ENCODE data around the gene TTC9C. TPM values are rescaled to one million over a fixed set of nuclear protein-coding genes. Genes with fewer than 3 reads are reported as not detected.

The TTC9C gene, protein sequence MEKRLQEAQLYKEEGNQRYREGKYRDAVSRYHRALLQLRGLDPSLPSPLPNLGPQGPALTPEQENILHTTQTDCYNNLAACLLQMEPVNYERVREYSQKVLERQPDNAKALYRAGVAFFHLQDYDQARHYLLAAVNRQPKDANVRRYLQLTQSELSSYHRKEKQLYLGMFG
- total RNA-seq (29.5 TPM), polyA plus RNA-seq (ENCODE audit: insufficient read depth in 1 of 8, insufficient read length in 8 of 8, low replicate concordance in 1 of 8) (10 to 100 TPM; 27.1 to 35.4 (median 29.3) TPM)
- long read RNA-seq, donor 1, partial matches to known transcripts = 0 of 6 reads
- long read RNA-seq, donor 1, other reads (novel, unspliced or antisense) = 0 of 6 reads
- long read RNA-seq, donor 2, partial matches to known transcripts = 0 of 4 reads
- long read RNA-seq, donor 2, other reads (novel, unspliced or antisense) = 0 of 4 reads
- long read RNA-seq, donor 3, transcript TTC9C-202 (3 exons, 1,080 nt) = major isoform, 6 of 19 reads
- long read RNA-seq, donor 3, partial matches to known transcripts = 7 of 19 reads
- long read RNA-seq, donor 3, other reads (novel, unspliced or antisense) = 0 of 19 reads
- long read RNA-seq, donor 4, transcript TTC9C-206 (1 exons, 346 nt) = major isoform, 8 of 16 reads
- long read RNA-seq, donor 4, transcript TTC9C-202 (3 exons, 1,080 nt) = minor isoform, 7 of 16 reads
- long read RNA-seq, donor 4, partial matches to known transcripts = 0 of 16 reads
- long read RNA-seq, donor 4, other reads (novel, unspliced or antisense) = 0 of 16 reads
- long read RNA-seq, donor 5, transcript TTC9C-205 (4 exons, 858 nt) = minor isoform, 6 of 35 reads
- long read RNA-seq, donor 5, transcript TTC9C-202 (3 exons, 1,080 nt) = major isoform, 16 of 35 reads
- long read RNA-seq, donor 5, transcript TTC9C-206 (1 exons, 346 nt) = minor isoform, 8 of 35 reads
- long read RNA-seq, donor 5, partial matches to known transcripts = 5 of 35 reads
- long read RNA-seq, donor 5, other reads (novel, unspliced or antisense) = 0 of 35 reads
- long read RNA-seq, donor 6, transcript TTC9C-202 (3 exons, 1,080 nt) = major isoform, 9 of 24 reads
- long read RNA-seq, donor 6, transcript TTC9C-205 (4 exons, 858 nt) = minor isoform, 8 of 24 reads
- long read RNA-seq, donor 6, transcript TTC9C-206 (1 exons, 346 nt) = minor isoform, 6 of 24 reads
- long read RNA-seq, donor 6, partial matches to known transcripts = 0 of 24 reads
- long read RNA-seq, donor 6, other reads (novel, unspliced or antisense) = 0 of 24 reads
- long read RNA-seq, donor 7, transcript TTC9C-202 (3 exons, 1,080 nt) = major isoform, 13 of 27 reads
- long read RNA-seq, donor 7, transcript TTC9C-206 (1 exons, 346 nt) = minor isoform, 12 of 27 reads
- long read RNA-seq, donor 7, partial matches to known transcripts = 0 of 27 reads
- long read RNA-seq, donor 7, other reads (novel, unspliced or antisense) = 0 of 27 reads
- long read RNA-seq, donor 8, transcript TTC9C-206 (1 exons, 346 nt) = major isoform, 10 of 20 reads
- long read RNA-seq, donor 8, transcript TTC9C-202 (3 exons, 1,080 nt) = minor isoform, 7 of 20 reads
- long read RNA-seq, donor 8, partial matches to known transcripts = 0 of 20 reads
- long read RNA-seq, donor 8, other reads (novel, unspliced or antisense) = 0 of 20 reads
- long read RNA-seq, donor 9, transcript TTC9C-206 (1 exons, 346 nt) = major isoform, 12 of 14 reads
- long read RNA-seq, donor 9, partial matches to known transcripts = 0 of 14 reads
- long read RNA-seq, donor 9, other reads (novel, unspliced or antisense) = 0 of 14 reads
- long read RNA-seq, donor 10, transcript TTC9C-202 (3 exons, 1,080 nt) = minor isoform, 5 of 26 reads
- long read RNA-seq, donor 10, transcript TTC9C-206 (1 exons, 346 nt) = major isoform, 19 of 26 reads
- long read RNA-seq, donor 10, partial matches to known transcripts = 0 of 26 reads
- long read RNA-seq, donor 10, other reads (novel, unspliced or antisense) = 0 of 26 reads
- long read RNA-seq, donor 11, transcript TTC9C-206 (1 exons, 346 nt) = major isoform, 11 of 21 reads
- long read RNA-seq, donor 11, transcript TTC9C-202 (3 exons, 1,080 nt) = minor isoform, 8 of 21 reads
- long read RNA-seq, donor 11, partial matches to known transcripts = 0 of 21 reads
- long read RNA-seq, donor 11, other reads (novel, unspliced or antisense) = 0 of 21 reads

DNA sequence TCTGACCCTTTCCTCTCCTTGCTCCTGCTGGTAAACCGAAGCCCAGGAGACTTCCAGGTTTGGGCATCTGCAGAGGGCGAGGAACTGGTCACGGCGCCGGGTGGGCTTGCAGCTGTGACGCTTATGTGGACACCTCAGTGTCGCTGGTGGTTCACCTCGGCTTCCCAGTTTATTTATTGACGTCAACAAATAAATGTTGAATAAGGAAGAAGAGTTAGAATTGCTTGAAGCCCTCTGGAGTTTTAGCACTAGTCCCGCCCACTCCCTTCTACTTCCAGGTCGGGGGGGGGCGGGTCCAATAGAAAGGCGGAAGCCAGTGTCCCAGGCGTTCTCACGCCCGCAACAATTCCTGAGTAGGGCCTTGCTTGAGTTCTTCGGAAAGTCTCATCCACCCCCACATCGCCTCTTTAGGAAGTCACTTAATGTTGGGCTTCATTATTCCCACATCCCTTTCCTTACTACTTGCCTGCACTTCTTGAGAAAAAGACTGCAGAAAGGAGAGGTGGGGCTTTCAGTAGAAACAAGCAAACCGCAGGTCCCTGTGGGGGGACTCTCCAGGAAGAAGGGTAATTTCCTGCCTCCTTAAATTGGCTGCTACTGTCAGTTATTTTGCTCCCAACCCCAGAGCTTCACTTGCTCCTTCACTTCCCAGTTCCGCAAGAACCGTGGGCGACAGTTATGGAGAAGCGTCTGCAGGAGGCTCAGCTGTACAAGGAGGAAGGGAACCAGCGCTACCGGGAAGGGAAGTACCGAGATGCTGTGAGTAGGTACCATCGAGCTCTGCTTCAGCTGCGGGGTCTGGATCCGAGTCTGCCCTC, at the start of gene TTC9C:
Gene TTC9C, plus strand, starts transcription at position 316 of the 818 bp plus-strand sequence. Its CDS starts 363 bp downstream, at position 679.
- peaks cover 27% of the 10 kb centered on the region for H3K36me3 ChIP-seq (ENCODE audit: control insufficient read depth, insufficient read depth, low read length)
- H3K4me1 ChIP-seq (ENCODE audit: control insufficient read depth, insufficient read depth, low read length) = peaks cover 29% of the 10 kb centered on the region
- WGBS (ENCODE audit: insufficient coverage) = under 1% methylated on average over 17 of the region's 29 CpGs
- H3K9me3 ChIP-seq (replicated peaks; ENCODE audit: control insufficient read depth, low read depth, low read length) = no peaks in the 10 kb centered on the region
- no peaks in the 10 kb centered on the region for H3K27me3 ChIP-seq (ENCODE audit: control insufficient read depth, insufficient read depth, low read length)
- H3K4me3 ChIP-seq (ENCODE audit: low read length) = peak within 1 kb of the TSS; percentile 84
- DNase-seq = peak; percentile 96
- H3K27ac ChIP-seq (ENCODE audit: low read length) = peak within 1 kb of the TSS; percentile 99

DNA sequence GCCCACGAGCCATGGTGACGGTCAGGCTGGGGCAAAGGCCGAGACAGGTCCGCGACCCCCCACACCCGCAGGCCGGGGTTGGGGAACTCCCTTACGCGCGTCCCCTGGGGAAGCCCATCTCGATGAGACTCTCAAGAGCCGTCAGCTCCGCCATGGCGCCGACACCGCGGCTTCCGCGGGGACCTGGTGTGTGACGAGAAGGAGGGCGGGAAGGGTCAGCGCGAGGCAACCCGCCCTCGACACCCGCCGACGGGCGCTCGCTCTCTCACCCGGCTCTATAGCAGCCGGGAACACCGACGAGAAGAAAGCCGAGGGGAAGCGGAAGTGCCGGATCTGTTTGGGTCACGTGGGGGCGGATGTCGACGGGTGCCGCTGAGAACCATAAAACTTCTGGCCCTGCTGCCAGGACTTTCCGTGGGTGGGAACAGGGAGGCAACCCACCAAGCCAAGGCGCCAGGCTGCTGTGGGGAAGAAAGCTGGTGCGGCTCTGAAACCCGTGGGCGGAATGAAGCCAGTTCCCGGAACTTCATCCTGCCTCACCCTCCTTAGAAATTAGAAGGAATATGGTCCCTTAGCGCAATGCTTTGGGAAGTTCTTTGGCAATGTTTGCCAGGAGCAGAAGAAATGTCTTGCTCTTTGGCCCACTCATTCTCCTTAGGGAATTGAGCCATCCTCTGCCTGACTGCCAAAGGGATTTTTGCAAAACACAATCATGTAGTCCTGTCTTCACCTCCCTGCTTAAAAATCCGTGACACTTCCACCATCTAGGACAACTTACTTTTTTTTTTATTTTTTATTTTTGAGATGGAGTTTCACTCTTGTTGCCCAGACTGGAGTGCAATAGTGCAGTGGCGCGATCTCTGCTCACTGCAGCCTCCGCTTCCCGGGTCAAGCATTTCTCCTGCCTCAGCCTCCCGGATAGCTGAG, 49.3 kb upstream of the TTC9C start, which contains the start of gene UBXN1:
Gene UBXN1, minus strand, starts transcription at position 304 of the 927 bp plus-strand sequence. Its CDS starts 150 bp downstream, at position 154.
- Histone ChIP-seq H3K27me3 (ENCODE audit: control insufficient read depth, insufficient read depth, low read length) (no peaks in the 10 kb centered on the region), H3K27ac (ENCODE audit: low read length) (peak within 1 kb of the TSS; percentile 86), H3K4me3 (ENCODE audit: low read length) (peak within 1 kb of the TSS; percentile 96), H3K4me1 (ENCODE audit: control insufficient read depth, insufficient read depth, low read length) (peaks cover 17% of the 10 kb centered on the region), H3K36me3 (ENCODE audit: control insufficient read depth, insufficient read depth, low read length) (peaks cover 22% of the 10 kb centered on the region), H3K9me3 (replicated peaks; ENCODE audit: control insufficient read depth, low read depth, low read length) (no peaks in the 10 kb centered on the region)
- under 1% methylated on average over 42 of the region's 55 CpGs for WGBS (ENCODE audit: insufficient coverage)
- DNase-seq = peak; percentile 97

DNA sequence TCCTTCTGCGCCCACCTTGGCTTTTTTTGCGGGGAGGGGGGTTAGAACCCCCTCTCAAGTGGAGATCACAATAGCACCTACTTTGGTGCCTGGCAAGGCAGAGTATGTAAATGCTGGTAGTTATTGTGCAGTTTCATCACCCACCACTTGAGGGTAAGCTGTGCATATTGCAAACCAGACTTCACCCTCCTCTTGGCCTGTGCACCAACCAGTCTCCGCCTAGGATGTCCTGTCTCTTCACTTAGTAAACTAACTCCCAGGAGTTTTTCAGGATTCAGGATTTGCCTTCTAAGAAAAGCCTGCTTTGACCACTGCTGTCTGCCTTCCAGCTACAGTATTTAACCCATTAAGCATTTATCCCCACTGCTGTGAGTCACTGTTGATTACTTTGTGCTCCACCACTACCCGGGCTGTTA, 47.5 kb upstream of the TTC9C start:
- WGBS (ENCODE audit: insufficient coverage) = 0% methylated on average over 1 of the region's 4 CpGs
- Histone ChIP-seq H3K27me3 (ENCODE audit: control insufficient read depth, insufficient read depth, low read length) (no peaks in the 10 kb centered on the region), H3K36me3 (ENCODE audit: control insufficient read depth, insufficient read depth, low read length) (peaks cover 19% of the 10 kb centered on the region), H3K27ac (ENCODE audit: low read length) (peak overlapping the region; percentile 51), H3K9me3 (replicated peaks; ENCODE audit: control insufficient read depth, low read depth, low read length) (no peaks in the 10 kb centered on the region), H3K4me1 (ENCODE audit: control insufficient read depth, insufficient read depth, low read length) (peaks cover 17% of the 10 kb centered on the region), H3K4me3 (ENCODE audit: low read length) (no peak overlapping the region)
- peak; percentile 87 for DNase-seq

DNA sequence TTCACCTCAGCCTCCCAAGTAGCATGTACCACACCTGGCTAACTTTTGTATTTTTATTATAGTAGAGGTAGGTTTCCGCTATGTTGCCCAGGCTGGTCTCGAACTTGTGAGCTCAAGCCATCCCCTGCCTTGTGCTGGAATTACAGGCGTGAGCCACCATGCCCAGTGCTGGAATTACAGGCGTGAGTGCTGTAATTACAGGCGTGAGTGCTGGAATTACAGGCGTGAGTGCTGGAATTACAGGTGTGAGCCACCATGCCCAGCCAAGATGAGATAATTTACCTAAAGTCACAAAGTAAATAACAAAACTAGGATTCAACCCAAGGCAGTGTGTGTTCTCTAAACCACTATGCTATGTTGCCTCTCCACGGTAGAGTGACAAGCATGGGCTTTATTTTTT, 45.8 kb upstream of the TTC9C start:
- no peak for DNase-seq
- 91% methylated on average over 3 of the region's 7 CpGs for WGBS (ENCODE audit: insufficient coverage)
- H3K4me1 ChIP-seq (ENCODE audit: control insufficient read depth, insufficient read depth, low read length) = peaks cover 15% of the 10 kb centered on the region

DNA sequence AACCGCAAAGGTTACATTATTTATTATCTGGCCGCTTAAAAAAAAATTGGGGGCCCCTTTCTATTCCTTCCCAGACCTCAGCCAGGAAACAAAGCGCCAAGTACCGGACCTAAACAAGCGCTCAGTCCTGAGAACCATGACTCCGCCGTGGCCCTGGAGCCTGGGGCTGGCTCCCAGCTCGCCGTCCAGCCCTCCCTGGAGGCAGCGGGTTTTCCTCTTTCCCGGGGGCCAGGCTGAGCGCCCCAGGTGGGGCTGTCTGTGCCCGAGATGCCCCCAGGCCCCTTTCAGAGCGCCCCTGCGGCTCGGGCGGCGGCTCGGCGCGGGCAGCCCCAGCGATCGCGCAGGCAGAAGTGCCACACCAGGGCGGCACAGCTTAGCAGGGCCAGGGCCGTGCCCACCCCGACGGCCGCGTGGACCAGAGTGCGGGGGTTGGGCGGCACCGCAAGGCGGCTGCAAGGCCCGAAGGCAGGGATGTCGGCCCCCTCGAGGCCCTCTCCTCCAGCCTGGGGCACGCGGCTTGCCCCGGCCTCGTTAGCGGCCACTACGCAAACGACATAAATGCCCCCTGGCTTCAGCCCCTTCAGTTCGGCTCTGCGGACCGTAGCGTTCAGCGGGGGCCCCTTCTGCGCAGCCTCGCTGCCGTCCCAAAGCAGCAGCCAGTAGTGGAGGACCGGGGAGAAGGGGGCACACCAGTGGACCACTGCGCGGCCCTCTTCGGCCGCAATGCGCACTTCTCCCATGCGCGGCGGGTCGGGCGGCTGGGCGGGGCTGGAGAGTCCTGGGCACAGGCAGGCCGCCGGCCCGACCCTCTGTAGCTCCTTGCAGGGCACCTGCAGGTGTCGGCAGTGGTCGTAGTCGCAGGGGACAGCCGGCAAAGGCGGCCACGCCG, 40.5 kb upstream of the TTC9C start:
- 19% methylated on average over 74 of the region's 74 CpGs for WGBS (ENCODE audit: insufficient coverage)
- DNase-seq = no peak
- no peaks in the 10 kb centered on the region for H3K9me3 ChIP-seq (replicated peaks; ENCODE audit: control insufficient read depth, low read depth, low read length)
- H3K27me3 ChIP-seq (ENCODE audit: control insufficient read depth, insufficient read depth, low read length) = peaks cover 7% of the 10 kb centered on the region
- peaks cover 24% of the 10 kb centered on the region for H3K36me3 ChIP-seq (ENCODE audit: control insufficient read depth, insufficient read depth, low read length)
- peak overlapping the region; percentile 46 for H3K4me3 ChIP-seq (ENCODE audit: low read length)
- peak overlapping the region; percentile 96 for H3K27ac ChIP-seq (ENCODE audit: low read length)
- H3K4me1 ChIP-seq (ENCODE audit: control insufficient read depth, insufficient read depth, low read length) = peaks cover 36% of the 10 kb centered on the region

More for the DNA sequence above, 45.8 kb upstream of the TTC9C start:
- H3K27me3 ChIP-seq (ENCODE audit: control insufficient read depth, insufficient read depth, low read length) = peaks cover 2% of the 10 kb centered on the region
- H3K27ac ChIP-seq (ENCODE audit: low read length) = no peak overlapping the region
- peaks cover 4% of the 10 kb centered on the region for H3K36me3 ChIP-seq (ENCODE audit: control insufficient read depth, insufficient read depth, low read length)
- no peaks in the 10 kb centered on the region for H3K9me3 ChIP-seq (replicated peaks; ENCODE audit: control insufficient read depth, low read depth, low read length)
- H3K4me3 ChIP-seq (ENCODE audit: low read length) = no peak overlapping the region

DNA sequence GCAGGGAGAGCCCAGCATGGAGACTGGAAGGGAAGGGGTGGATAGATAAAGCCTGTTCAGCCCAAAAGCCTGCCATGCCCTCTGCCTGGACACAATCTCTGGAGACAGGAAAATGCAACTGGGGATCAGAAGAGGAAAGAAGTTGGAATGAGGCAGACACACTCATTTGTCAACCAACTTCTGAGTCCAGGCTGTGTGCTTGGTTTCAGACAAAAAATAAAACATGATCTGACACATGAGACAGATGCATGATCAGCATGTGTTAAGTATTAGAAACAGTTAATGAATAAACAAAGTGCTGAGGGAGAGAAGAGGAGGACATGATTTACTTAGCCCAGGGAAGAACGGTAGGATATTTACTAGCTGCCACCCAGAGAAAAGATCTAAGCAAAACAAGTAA, 39.8 kb upstream of the TTC9C start:
- H3K27me3 ChIP-seq (ENCODE audit: control insufficient read depth, insufficient read depth, low read length) = peaks cover 7% of the 10 kb centered on the region
- no peak for DNase-seq
- peaks cover 30% of the 10 kb centered on the region for H3K36me3 ChIP-seq (ENCODE audit: control insufficient read depth, insufficient read depth, low read length)
- no CpG with 5 or more reads among the region's 1 CpG for WGBS (ENCODE audit: insufficient coverage)
- peak overlapping the region; percentile 96 for H3K27ac ChIP-seq (ENCODE audit: low read length)
- no peaks in the 10 kb centered on the region for H3K9me3 ChIP-seq (replicated peaks; ENCODE audit: control insufficient read depth, low read depth, low read length)
- H3K4me3 ChIP-seq (ENCODE audit: low read length) = peak overlapping the region; percentile 46
- H3K4me1 ChIP-seq (ENCODE audit: control insufficient read depth, insufficient read depth, low read length) = peaks cover 36% of the 10 kb centered on the region
